Endothelial cell of umbilical vein (primary cell): Measurements from ENCODE around the gene ITGA7. TPM values are rescaled to one million over a fixed set of nuclear protein-coding genes. Genes with fewer than 3 reads are reported as not detected.

Experiments
- BruUV-seq: library from RNA; stranded (reverse); fragments of 400-500 nt; replicated peaks from 2 replicates; lab custom pipeline; 2021; lab: Mats Ljungman, UMichigan
- CTCF ChIA-PET: fragments of 300-600, 350-600 bp; sonication (Branson Sonifier 250); formaldehyde crosslinking; loops from one replicate; lab custom pipeline; 2021; ENCODE audit warnings: antibody characterized with exemption, inconsistent platforms; lab: Charles Lee
- POLR2A ChIA-PET: fragments of 300-600, 350-600 bp; sonication (Branson Sonifier 250); formaldehyde crosslinking; loops from one replicate; lab custom pipeline; 2021; ENCODE audit warnings: antibody characterized with exemption, inconsistent platforms; lab: Charles Lee
- DNase-seq: peaks from one replicate; pipeline ENCODE4 v3.0.0-alpha.2; 2011; ENCODE audit warnings: low read depth, low spot score
- FAIRE-seq: peaks from 2 replicates; lab custom pipeline; 2011; peaks lifted over from hg19 to GRCh38; lab: Jason Lieb, UNC
- H2AFZ ChIP-seq: 2 replicates; pipeline ENCODE4 v1.6.0; 2012; ENCODE audit warnings: low read depth, low read length, control low read depth, inconsistent platforms
- H3K27ac ChIP-seq: 2 replicates; pipeline ENCODE4 v1.5.1; 2011; ENCODE audit warnings: low read depth, mild to moderate bottlenecking, control low read depth, low read length, moderate library complexity; ENCODE audit not compliant: insufficient read depth
- H3K27me3 ChIP-seq, 2 experiments: 2 replicates each; pipeline versions ENCODE4 v1.6.0 to v1.6.1; 2011; ENCODE audit warnings: low read length in 2 of 2, mixed read lengths in 1 of 2; ENCODE audit not compliant: control insufficient read depth in 2 of 2, insufficient read depth in 2 of 2
- H3K36me3 ChIP-seq, 2 experiments: 2 replicates in 1 of 2; 3 replicates in 1 of 2; pipeline ENCODE4 v1.5.1; 2011; ENCODE audit warnings: low read length in 2 of 2, mild to moderate bottlenecking in 1 of 2, moderate library complexity in 1 of 2; ENCODE audit not compliant: control insufficient read depth in 2 of 2, insufficient read depth in 2 of 2; ENCODE audit errors: extremely low read depth in 1 of 2
- H3K4me1 ChIP-seq: 3 replicates; pipeline ENCODE4 v1.5.1; 2011; ENCODE audit warnings: mild to moderate bottlenecking, low read length; ENCODE audit not compliant: control insufficient read depth, insufficient read depth; ENCODE audit errors: extremely low read depth
- H3K4me2 ChIP-seq: 2 replicates; pipeline ENCODE4 v1.6.1; 2011; ENCODE audit warnings: low read length, control low read depth, mixed read lengths; ENCODE audit not compliant: insufficient read depth
- H3K4me3 ChIP-seq, 3 experiments: fragments of 200-600 bp in 1 of 3; sonication (generic), shearing (Covaris generic) in 1 of 3; replicated peaks in 1 of 3; 2 replicates each; pipeline ENCODE4 v1.5.1; 2011 to 2016; ENCODE audit warnings: control low read depth in 3 of 3, low read length in 3 of 3, mild to moderate bottlenecking in 2 of 3, inconsistent platforms in 1 of 3, low read depth in 1 of 3, moderate library complexity in 1 of 3; ENCODE audit not compliant: insufficient read depth in 1 of 3
- H3K79me2 ChIP-seq: 2 replicates; pipeline ENCODE4 v1.6.0; 2012; ENCODE audit warnings: low read length, inconsistent platforms; ENCODE audit not compliant: control insufficient read depth, insufficient read depth
- H3K9ac ChIP-seq: replicated peaks from 2 replicates; pipeline ENCODE3; 2011; ENCODE audit warnings: low read length, control low read depth; ENCODE audit not compliant: insufficient read depth; ENCODE audit errors: extremely low read depth
- H3K9me1 ChIP-seq: replicated peaks from 3 replicates; pipeline ENCODE4 v1.6.0; 2011; ENCODE audit warnings: mild to moderate bottlenecking, low read length; ENCODE audit not compliant: control insufficient read depth, insufficient read depth; ENCODE audit errors: extremely low read depth
- H3K9me3 ChIP-seq: replicated peaks from 2 replicates; pipeline ENCODE4 v1.5.1; 2012; ENCODE audit warnings: low read length, inconsistent platforms; ENCODE audit not compliant: control insufficient read depth, insufficient read depth
- H4K20me1 ChIP-seq: replicated peaks from 2 replicates; pipeline ENCODE3; 2011; ENCODE audit warnings: mild to moderate bottlenecking, low read length; ENCODE audit not compliant: control insufficient read depth, insufficient read depth; ENCODE audit errors: extremely low read depth
- EZH2 ChIP-seq: IDR thresholded peaks from 2 replicates; pipeline ENCODE4 v1.6.1; 2012; ENCODE audit warnings: borderline replicate concordance, low read depth, mild to moderate bottlenecking, moderate library complexity, low read length, inconsistent platforms; ENCODE audit not compliant: severe bottlenecking
- FOS ChIP-seq: IDR thresholded peaks from 2 replicates; pipeline ENCODE4 v1.6.1; 2011; ENCODE audit warnings: mild to moderate bottlenecking, low read length, moderate library complexity, borderline replicate concordance; ENCODE audit not compliant: insufficient read depth
- GATA2 ChIP-seq: IDR thresholded peaks from 2 replicates; pipeline ENCODE4 v1.7.0; 2011; ENCODE audit warnings: low read depth, mild to moderate bottlenecking, moderate library complexity, mixed read lengths, low read length; ENCODE audit not compliant: insufficient read length, insufficient read depth
- JUN ChIP-seq: IDR thresholded peaks from 2 replicates; pipeline ENCODE4 v1.6.1; 2011; ENCODE audit warnings: borderline replicate concordance, low read depth; ENCODE audit not compliant: insufficient read length, insufficient read depth
- MYC ChIP-seq: IDR thresholded peaks from one replicate; pipeline ENCODE4 v1.6.1; 2011; ENCODE audit warnings: mild to moderate bottlenecking, low read depth, low read length
- POLR2A ChIP-seq: IDR thresholded peaks from 2 replicates; pipeline ENCODE4 v1.6.1; 2012; ENCODE audit warnings: low read depth, mild to moderate bottlenecking, control low read depth, low read length
- POLR2AphosphoS5 ChIP-seq: IDR thresholded peaks from 2 replicates; pipeline ENCODE4 v1.6.1; 2012; ENCODE audit warnings: low read depth, mild to moderate bottlenecking, control low read depth, low read length, moderate library complexity; ENCODE audit not compliant: insufficient read depth
- dilution Hi-C: fragments of 300-500 bp; cut with MboI; formaldehyde crosslinking; loops from one replicate; pipeline ENCODE4 v1.15.0; 2019; ENCODE audit warnings: low sequenced_read_pairs; ENCODE audit not compliant: extremely low pct_ligation_motif_present
- intact Hi-C: fragments of 100-400 bp; cut with micrococcal nuclease; formaldehyde crosslinking; loops from one replicate; pipeline ENCODE4 v1.10.0; 2022
- polyA plus RNA-seq, 4 experiments: library from polyadenylated mRNA; depleted of rRNA in 3 of 4; stranded (reverse) in 3 of 4; unstranded in 1 of 4; fragments of >200 nt; gene quantifications; 2 replicates each; pipeline versions ENCODE4 v1.2.1 to v1.2.3, GENCODE V29; 2011 to 2012; ENCODE audit warnings: missing spikeins in 1 of 4
- total RNA-seq: library from RNA; stranded (reverse); gene quantifications from 2 replicates; pipeline ENCODE4 v1.2.3, GENCODE V29; 2021
- TF ChIP-seq, protein P1 (sequence below), 2 donors: IDR thresholded peaks; 1 replicate in 1 of 2; 2 replicates in 1 of 2; pipeline ENCODE4 v1.5.1; 2011; ENCODE audit warnings: low read length in 2 of 2, mild to moderate bottlenecking in 2 of 2, moderate library complexity in 2 of 2, control low read depth in 1 of 2, inconsistent platforms in 1 of 2, low read depth in 1 of 2; ENCODE audit not compliant: insufficient read depth in 1 of 2; ENCODE audit errors: extremely low read depth in 1 of 2
- TF ChIP-seq, protein P2 (sequence below): IDR thresholded peaks from 2 replicates; pipeline ENCODE4 v1.6.1; 2011; ENCODE audit not compliant: insufficient read depth, insufficient read length

ITGA7 gene
- total and polyA plus RNA-seq, 2 donors (not counting 3 experiments of a cell fraction or from before 2014, with no cell fraction given), result 0.41 to 0.84 TPM

DNA sequence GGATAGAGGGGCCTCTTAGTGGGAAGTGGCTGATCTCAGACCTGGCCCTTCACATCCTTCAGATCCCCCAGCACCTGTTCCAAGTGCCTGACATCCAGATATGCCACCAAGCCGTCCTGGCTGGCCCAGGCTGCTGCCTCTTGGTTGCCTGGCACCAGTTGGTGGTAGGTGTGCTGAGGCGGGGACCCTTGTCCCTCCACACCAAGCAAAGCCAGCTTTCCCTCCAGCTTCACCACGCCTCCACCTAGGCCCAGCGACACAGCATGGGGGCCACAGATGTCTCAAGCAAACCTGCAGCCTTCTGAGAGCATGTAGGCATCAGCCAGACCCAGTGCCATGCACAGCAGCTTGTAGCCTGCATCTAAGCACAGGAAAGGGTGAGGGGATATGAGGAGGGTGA is 24.6 kb upstream of the ITGA7 start:
- peaks cover 12% of the 10 kb centered on the region for H3K4me1 ChIP-seq
- dilution Hi-C loops, result no loop called here
- no peak overlapping the region for H3K27ac ChIP-seq
- DNase-seq (no peak), FAIRE-seq (no peak)
- intact Hi-C loops, result no loop called here
- no peaks in the 10 kb centered on the region for H3K9me3 ChIP-seq
- ChIA-PET CTCF (interaction anchor here (0.6 kb wide), 1 partner anchor 995 kb away, joined by 3 read pairs; no protein-coding TSS in a partner anchor), POLR2A (no interaction called here)
- H3K79me2 ChIP-seq, result peaks cover 15% of the 10 kb centered on the region
- H3K36me3 ChIP-seq, result peaks cover 0 to under 1% of the 10 kb centered on the region in 2 experiments
- BruUV-seq, result no TSS peak
- no peak overlapping the region for H3K4me3 ChIP-seq
- TF ChIP-seq EZH2 (no peak), JUN (no peak), POLR2A (no peak), POLR2AphosphoS5 (no peak), GATA2 (no peak), FOS (no peak), MYC (no peak)
- TF ChIP-seq, protein P1, sequence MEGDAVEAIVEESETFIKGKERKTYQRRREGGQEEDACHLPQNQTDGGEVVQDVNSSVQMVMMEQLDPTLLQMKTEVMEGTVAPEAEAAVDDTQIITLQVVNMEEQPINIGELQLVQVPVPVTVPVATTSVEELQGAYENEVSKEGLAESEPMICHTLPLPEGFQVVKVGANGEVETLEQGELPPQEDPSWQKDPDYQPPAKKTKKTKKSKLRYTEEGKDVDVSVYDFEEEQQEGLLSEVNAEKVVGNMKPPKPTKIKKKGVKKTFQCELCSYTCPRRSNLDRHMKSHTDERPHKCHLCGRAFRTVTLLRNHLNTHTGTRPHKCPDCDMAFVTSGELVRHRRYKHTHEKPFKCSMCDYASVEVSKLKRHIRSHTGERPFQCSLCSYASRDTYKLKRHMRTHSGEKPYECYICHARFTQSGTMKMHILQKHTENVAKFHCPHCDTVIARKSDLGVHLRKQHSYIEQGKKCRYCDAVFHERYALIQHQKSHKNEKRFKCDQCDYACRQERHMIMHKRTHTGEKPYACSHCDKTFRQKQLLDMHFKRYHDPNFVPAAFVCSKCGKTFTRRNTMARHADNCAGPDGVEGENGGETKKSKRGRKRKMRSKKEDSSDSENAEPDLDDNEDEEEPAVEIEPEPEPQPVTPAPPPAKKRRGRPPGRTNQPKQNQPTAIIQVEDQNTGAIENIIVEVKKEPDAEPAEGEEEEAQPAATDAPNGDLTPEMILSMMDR (IDR thresholded peaks at IDR 0.05; ENCODE audit: extremely low read depth in 1 of 2, insufficient read depth in 1 of 2, low read depth in 1 of 2, low read length in 2 of 2), result no peak
- TF ChIP-seq, protein P2, sequence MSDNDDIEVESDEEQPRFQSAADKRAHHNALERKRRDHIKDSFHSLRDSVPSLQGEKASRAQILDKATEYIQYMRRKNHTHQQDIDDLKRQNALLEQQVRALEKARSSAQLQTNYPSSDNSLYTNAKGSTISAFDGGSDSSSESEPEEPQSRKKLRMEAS, result no peak
- no peak overlapping the region for H2AFZ ChIP-seq
- H3K4me2 ChIP-seq, result no peak overlapping the region
- H3K9ac ChIP-seq, result no peak overlapping the region
- H3K9me1 ChIP-seq, result no peaks in the 10 kb centered on the region
- H4K20me1 ChIP-seq, result no peaks in the 10 kb centered on the region
- no peaks in the 10 kb centered on the region for H3K27me3 ChIP-seq
